T-helper 9 cell (primary cell): ENCODE results near the gene KIAA0753.

Source experiments
- DNase-seq: peaks from one replicate; pipeline ENCODE4 v3.0.0-alpha.2; 2020
- total RNA-seq, 2 donors: gene quantifications; one replicate each; lab custom pipeline; 2026; lab: John Stamatoyannopoulos, UW

Gene KIAA0753
- total RNA-seq = 11.8 to 23.2 reads per million in 2 donors

GRCh38 chr17:6640536-6641246 lies at the start of gene KIAA0753, which contains the start of gene TXNDC17:
Gene KIAA0753, minus strand, starts transcription at chr17:6640711. Its CDS starts 5,608 bp downstream, at chr17:6635103.
Gene TXNDC17, plus strand, starts transcription at chr17:6641060. Its CDS starts 23 bp downstream, at chr17:6641083.
- peak; percentile 75 for DNase-seq

GRCh38 chr17:6688944-6689343 lies 48.4 kb upstream of the KIAA0753 start:
- DNase-seq = no peak

- DNase-seq = no peak
Observed at GRCh38 chr17:6686026-6686425, 45.5 kb upstream of the KIAA0753 start.

- no peak for DNase-seq
Observed at GRCh38 chr17:6684881-6685767, 44.6 kb upstream of the KIAA0753 start.

- DNase-seq = no peak
Observed at GRCh38 chr17:6684460-6684783, 43.9 kb upstream of the KIAA0753 start.

GRCh38 chr17:6683730-6684459 lies 43.4 kb upstream of the KIAA0753 start:
- DNase-seq = no peak

GRCh38 chr17:6683081-6683684 lies 42.7 kb upstream of the KIAA0753 start:
- DNase-seq = no peak

GRCh38 chr17:6682339-6682738 lies 41.8 kb upstream of the KIAA0753 start:
- DNase-seq = no peak

GRCh38 chr17:6681671-6682070 lies 41.2 kb upstream of the KIAA0753 start:
- no peak for DNase-seq

- DNase-seq = no peak
Observed at GRCh38 chr17:6681176-6681575, 40.7 kb upstream of the KIAA0753 start.

GRCh38 chr17:6679241-6679640 lies 38.7 kb upstream of the KIAA0753 start:
- no peak for DNase-seq

GRCh38 chr17:6677946-6678345 lies 37.4 kb upstream of the KIAA0753 start:
- DNase-seq = no peak

- DNase-seq = no peak
Observed at GRCh38 chr17:6677158-6677831, 36.8 kb upstream of the KIAA0753 start.

- no peak for DNase-seq
Observed at GRCh38 chr17:6676802-6677157, 36.3 kb upstream of the KIAA0753 start.

GRCh38 chr17:6675201-6675825 lies 34.8 kb upstream of the KIAA0753 start:
- DNase-seq = no peak

GRCh38 chr17:6674586-6674985 lies 34.1 kb upstream of the KIAA0753 start:
- no peak for DNase-seq

- DNase-seq = no peak
Observed at GRCh38 chr17:6671431-6671830, 30.9 kb upstream of the KIAA0753 start.

GRCh38 chr17:6670999-6671398 lies 30.5 kb upstream of the KIAA0753 start:
- no peak for DNase-seq

GRCh38 chr17:6670571-6670970 lies 30.1 kb upstream of the KIAA0753 start:
- DNase-seq = no peak

- no peak for DNase-seq
Observed at GRCh38 chr17:6669479-6670212, 29.1 kb upstream of the KIAA0753 start.
